PC-9 (cell line): ENCODE results near the gene KLHL42.

Experiments
- CTCF ChIP-seq: fragments of 200-600 bp; sonication (generic); conservative IDR thresholded peaks from 2 replicates; pipeline ENCODE4 v1.6.1; 2017; ENCODE audit warnings: mixed run types, antibody characterized with exemption, mild to moderate bottlenecking, moderate library complexity
- EZH2 ChIP-seq: fragments of 200-600 bp; sonication (generic); IDR thresholded peaks from 2 replicates; pipeline ENCODE4 v1.8.0; 2017; ENCODE audit warnings: antibody characterized with exemption, low read depth

- TF ChIP-seq CTCF (no peak), EZH2 (no peak)
These were observed 63.7 kb downstream of the KLHL42 start for GRCh38 chr12:27843714-27844245.
